Neuronal stem cell (in vitro differentiated cells): ENCODE results near the gene ACKR3.

Experiments used
- DNase-seq: peaks from one replicate; pipeline ENCODE4 v3.0.0-alpha.2; 2013; ENCODE audit warnings: low spot score
- H2AFZ ChIP-seq: one replicate; pipeline ENCODE4 v1.6.1; 2013; ENCODE audit warnings: mild to moderate bottlenecking, low read length, inconsistent platforms
- H2AK5ac ChIP-seq: 2 replicates; pipeline ENCODE4 v1.6.1; 2013; ENCODE audit warnings: low read depth, mild to moderate bottlenecking, inconsistent platforms, low read length, moderate library complexity, mixed read lengths
- H2BK120ac ChIP-seq: 2 replicates; pipeline ENCODE4 v1.6.1; 2013; ENCODE audit warnings: low read depth, mild to moderate bottlenecking, inconsistent platforms, low read length, moderate library complexity, mixed read lengths
- H2BK12ac ChIP-seq: one replicate; pipeline ENCODE4 v1.6.1; 2013; ENCODE audit warnings: low read length, inconsistent platforms
- H2BK15ac ChIP-seq: 2 replicates; pipeline ENCODE4 v1.6.1; 2013; ENCODE audit warnings: mild to moderate bottlenecking, low read length, inconsistent platforms, mixed read lengths
- H2BK5ac ChIP-seq: one replicate; pipeline ENCODE4 v1.6.1; 2013; ENCODE audit warnings: inconsistent platforms, mild to moderate bottlenecking, low read length, moderate library complexity
- H3K14ac ChIP-seq: one replicate; pipeline ENCODE4 v1.6.1; 2013; ENCODE audit warnings: low read length, inconsistent platforms
- H3K18ac ChIP-seq: 2 replicates; pipeline ENCODE4 v1.6.1; 2013; ENCODE audit warnings: low read length, inconsistent platforms
- H3K23ac ChIP-seq: 2 replicates; pipeline ENCODE4 v1.6.1; 2013; ENCODE audit warnings: low read depth, mild to moderate bottlenecking, mixed read lengths, low read length, inconsistent platforms; ENCODE audit not compliant: poor library complexity
- H3K27ac ChIP-seq: replicated peaks from 3 replicates; pipeline ENCODE4 v1.5.1; 2013; ENCODE audit warnings: low read length, inconsistent platforms
- H3K27me3 ChIP-seq, 3 experiments: 2 replicates each; pipeline ENCODE4 v1.6.1; 2013; ENCODE audit warnings: low read length in 3 of 3, mild to moderate bottlenecking in 2 of 3, inconsistent platforms in 1 of 3, low read depth in 1 of 3, mixed read lengths in 1 of 3, moderate library complexity in 1 of 3; ENCODE audit not compliant: control insufficient read depth in 3 of 3, insufficient read depth in 3 of 3
- H3K36me3 ChIP-seq, 2 donors: replicated peaks in 1 of 2; 2 replicates each; pipeline ENCODE4 v1.6.1; 2013; ENCODE audit warnings: low read length in 2 of 2; ENCODE audit not compliant: control insufficient read depth in 2 of 2, insufficient read depth in 2 of 2
- H3K4ac ChIP-seq: 2 replicates; pipeline ENCODE4 v1.6.1; 2013; ENCODE audit warnings: inconsistent platforms, mild to moderate bottlenecking, low read length, moderate library complexity
- H3K4me1 ChIP-seq, 2 donors: 1 replicate in 1 of 2; 2 replicates in 1 of 2; pipeline ENCODE4 v1.6.1; 2013; ENCODE audit warnings: low read length in 2 of 2, low read depth in 1 of 2; ENCODE audit not compliant: control insufficient read depth in 2 of 2, insufficient read depth in 1 of 2
- H3K4me2 ChIP-seq: one replicate; pipeline ENCODE4 v1.6.1; 2013; ENCODE audit warnings: mild to moderate bottlenecking, low read length, inconsistent platforms; ENCODE audit not compliant: insufficient read depth, poor library complexity, severe bottlenecking
- H3K4me3 ChIP-seq, 2 donors: 2 replicates each; pipeline ENCODE4 v1.5.1; 2013; ENCODE audit warnings: low read length in 2 of 2, mild to moderate bottlenecking in 2 of 2, inconsistent platforms in 1 of 2, moderate library complexity in 1 of 2
- H3K79me1 ChIP-seq: one replicate; pipeline ENCODE4 v1.6.1; 2013; ENCODE audit warnings: low read depth, mild to moderate bottlenecking, inconsistent platforms, low read length, moderate library complexity
- H3K9ac ChIP-seq: one replicate; pipeline ENCODE4 v1.6.1; 2013; ENCODE audit warnings: mild to moderate bottlenecking, low read depth, low read length, inconsistent platforms; ENCODE audit not compliant: poor library complexity
- H3K9me3 ChIP-seq, 2 donors: replicated peaks in 1 of 2; 2 replicates each; pipeline versions ENCODE3 to v1.6.1; 2013; ENCODE audit warnings: low read length in 2 of 2, mild to moderate bottlenecking in 2 of 2, inconsistent platforms in 1 of 2, low read depth in 1 of 2, mixed read lengths in 1 of 2, moderate library complexity in 1 of 2; ENCODE audit not compliant: control insufficient read depth in 2 of 2, insufficient read depth in 1 of 2
- H4K8ac ChIP-seq: one replicate; pipeline ENCODE4 v1.6.1; 2013; ENCODE audit warnings: low read depth, mild to moderate bottlenecking, inconsistent platforms, low read length, moderate library complexity
- H4K91ac ChIP-seq: one replicate; pipeline ENCODE4 v1.6.1; 2013; ENCODE audit warnings: low read length, low read depth, mild to moderate bottlenecking, inconsistent platforms; ENCODE audit not compliant: poor library complexity
- WGBS, 2 donors: extraction: QIAGEN DNeasy Blood & Tissue Kit; methylation state at CpG; one replicate each; pipeline ENCODE4 v1.1.7; 2013; ENCODE audit warnings: missing lambda C conversion rate in 2 of 2, mixed read lengths in 1 of 2; ENCODE audit not compliant: insufficient read length in 2 of 2, insufficient replicate concordance in 1 of 2; ENCODE audit errors: extremely low coverage in 2 of 2; 5-methylcytosine and 5-hydroxymethylcytosine counted together

ACKR3 gene

GRCh38 chr2:236576087-236576486 lies 6.5 kb downstream of the ACKR3 start:
- Histone ChIP-seq H3K9me3 (peaks cover 0 to 29% of the 10 kb centered on the region in 2 donors), H3K79me1 (no peaks in the 10 kb centered on the region), H2BK5ac (no peak overlapping the region), H3K36me3 (peaks cover 0 to 92% of the 10 kb centered on the region in 2 donors), H3K14ac (no peak overlapping the region), H4K8ac (no peak overlapping the region), H3K4ac (no peak overlapping the region), H3K9ac (no peak overlapping the region), H3K27ac (peak overlapping the region; percentile 49), H3K18ac (peak overlapping the region; percentile 76), H3K4me3 (no peak overlapping the region), H2AK5ac (peak overlapping the region; percentile 53), H2BK120ac (no peak overlapping the region), H3K4me2 (no peak overlapping the region), H4K91ac (no peak overlapping the region), H3K4me1 (peaks cover 33 to 35% of the 10 kb centered on the region in 2 donors), H2AFZ (no peak overlapping the region), H2BK12ac (peak overlapping the region; percentile 89), H3K27me3 (no peaks in the 10 kb centered on the region), H2BK15ac (no peak overlapping the region), H3K23ac (no peak overlapping the region)
- WGBS, 2 donors, result no CpG with 5 or more reads among the region's 8 CpGs
- DNase-seq, result peak; percentile 58

GRCh38 chr2:236576953-236577352 lies 7.3 kb downstream of the ACKR3 start:
- no peak for DNase-seq
- no peak overlapping the region for H3K4ac ChIP-seq
- no peak overlapping the region for H2BK120ac ChIP-seq
- peaks cover 29 to 34% of the 10 kb centered on the region in 2 donors for H3K4me1 ChIP-seq
- no peak overlapping the region for H3K14ac ChIP-seq
- no CpG with 5 or more reads among the region's 11 CpGs for WGBS, 2 donors
- no peaks in the 10 kb centered on the region for H3K79me1 ChIP-seq
- peak overlapping the region; percentile 53 for H2BK15ac ChIP-seq
- H2AFZ ChIP-seq, result no peak overlapping the region
- peak overlapping the region; percentile 91 for H2AK5ac ChIP-seq
- H2BK5ac ChIP-seq, result peak overlapping the region; percentile 16
- H2BK12ac ChIP-seq, result no peak overlapping the region
- H3K23ac ChIP-seq, result no peak overlapping the region
- H4K8ac ChIP-seq, result no peak overlapping the region
- H3K4me2 ChIP-seq, result no peak overlapping the region
- no peaks in the 10 kb centered on the region for H3K27me3 ChIP-seq
- H3K9me3 ChIP-seq, result peaks cover 0 to 31% of the 10 kb centered on the region in 2 donors
- H4K91ac ChIP-seq, result no peak overlapping the region
- H3K18ac ChIP-seq, result peak overlapping the region; percentile 86
- peaks cover 0 to 100% of the 10 kb centered on the region in 2 donors for H3K36me3 ChIP-seq
- H3K4me3 ChIP-seq, result no peak overlapping the region
- H3K9ac ChIP-seq, result no peak overlapping the region
- no peak overlapping the region for H3K27ac ChIP-seq

GRCh38 chr2:236577481-236578410 lies 8.1 kb downstream of the ACKR3 start:
- Histone ChIP-seq H3K4me2 (no peak overlapping the region), H4K91ac (no peak overlapping the region), H4K8ac (peak overlapping the region; percentile 70), H3K23ac (peak overlapping the region; percentile 29), H2BK5ac (peak overlapping the region; percentile 16), H3K4ac (no peak overlapping the region), H3K9ac (no peak overlapping the region), H3K9me3 (peaks cover 0 to 33% of the 10 kb centered on the region in 2 donors), H3K4me1 (peaks cover 22 to 27% of the 10 kb centered on the region in 2 donors), H3K4me3 (no peak overlapping the region), H2AFZ (no peak overlapping the region), H2BK120ac (no peak overlapping the region), H3K18ac (peak overlapping the region; percentile 79), H3K14ac (peak overlapping the region; percentile 56), H3K27me3 (no peaks in the 10 kb centered on the region), H2BK12ac (peak overlapping the region; percentile 68), H3K79me1 (no peaks in the 10 kb centered on the region), H2AK5ac (peak overlapping the region; percentile 91), H3K27ac (no peak overlapping the region), H2BK15ac (peak overlapping the region; percentile 53), H3K36me3 (peaks cover 0 to 100% of the 10 kb centered on the region in 2 donors)
- DNase-seq, result no peak
- no CpG with 5 or more reads among the region's 22 CpGs for WGBS, 2 donors

GRCh38 chr2:236578411-236578846 lies 8.8 kb downstream of the ACKR3 start:
- Histone ChIP-seq H3K36me3 (peaks cover 0 to 100% of the 10 kb centered on the region in 2 donors), H2AK5ac (peak overlapping the region; percentile 91), H4K91ac (no peak overlapping the region), H3K4me2 (no peak overlapping the region), H2BK5ac (no peak overlapping the region), H3K4me3 (no peak overlapping the region), H3K9me3 (peaks cover 0 to 33% of the 10 kb centered on the region in 2 donors), H2BK12ac (peak overlapping the region; percentile 67), H3K14ac (no peak overlapping the region), H3K79me1 (no peaks in the 10 kb centered on the region), H3K18ac (peak overlapping the region; percentile 33), H4K8ac (peak overlapping the region; percentile 70), H3K9ac (no peak overlapping the region), H3K4me1 (peaks cover 18 to 21% of the 10 kb centered on the region in 2 donors), H3K4ac (no peak overlapping the region), H3K23ac (peak overlapping the region; percentile 29), H3K27me3 (no peaks in the 10 kb centered on the region), H2AFZ (no peak overlapping the region), H2BK15ac (peak overlapping the region; percentile 53), H2BK120ac (no peak overlapping the region), H3K27ac (no peak overlapping the region)
- no CpG with 5 or more reads among the region's 15 CpGs for WGBS, 2 donors
- no peak for DNase-seq
